ENCODE results near the gene DNAJB4. TPM values are rescaled to one million over a fixed set of nuclear protein-coding genes. Genes with fewer than 3 reads are reported as not detected.

DNAJB4 gene
- total RNA-seq, 2 experiments from 2014 or later = 9.1 to 10.8 TPM

DNA sequence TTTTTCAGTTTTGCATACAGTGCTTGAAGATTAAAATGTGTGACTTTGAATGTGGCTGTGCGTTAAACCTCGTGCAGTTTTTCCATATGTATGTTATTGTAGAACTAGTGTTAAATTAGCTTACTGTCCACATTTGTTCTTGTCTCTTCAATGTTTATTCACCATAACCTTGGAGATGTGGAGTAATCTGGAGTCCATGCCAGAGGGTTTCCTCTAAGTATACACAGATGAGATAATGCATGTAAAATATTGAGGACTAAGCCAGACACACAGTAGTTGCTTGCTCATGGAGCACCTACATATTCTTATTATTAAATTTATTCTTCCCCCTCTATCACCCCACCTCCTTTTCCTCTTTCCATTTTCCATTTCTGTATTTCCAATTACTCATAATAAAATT, 33.3 kb downstream of the DNAJB4 start:
- Mint-ChIP-seq H3K27me3 (peaks cover 6% of the 10 kb centered on the region), H3K9me3 (no peaks in the 10 kb centered on the region), H3K4me3 (no peak overlapping the region), H3K4me1 (ENCODE audit: low read depth) (peaks cover 6% of the 10 kb centered on the region), H3K27ac (no peak overlapping the region), H3K36me3 (no peaks in the 10 kb centered on the region)
- ChIA-PET POLR2A (no interaction called here), CTCF (no interaction called here)
- no peak for DNase-seq
- intact Hi-C loops (cut with micrococcal nuclease) = no loop called here

GRCh38 chr1:78038491-78038939, 33.8 kb downstream of the DNAJB4 start:
- Mint-ChIP-seq H3K4me1 (ENCODE audit: low read depth) (peaks cover 6% of the 10 kb centered on the region), H3K27ac (no peak overlapping the region), H3K9me3 (no peaks in the 10 kb centered on the region), H3K27me3 (peaks cover 10% of the 10 kb centered on the region), H3K4me3 (no peak overlapping the region), H3K36me3 (no peaks in the 10 kb centered on the region)
- CTCF ChIA-PET = no interaction called here
- intact Hi-C loops (cut with micrococcal nuclease) = no loop called here
- POLR2A ChIA-PET = no interaction called here
- no peak for DNase-seq

DNA sequence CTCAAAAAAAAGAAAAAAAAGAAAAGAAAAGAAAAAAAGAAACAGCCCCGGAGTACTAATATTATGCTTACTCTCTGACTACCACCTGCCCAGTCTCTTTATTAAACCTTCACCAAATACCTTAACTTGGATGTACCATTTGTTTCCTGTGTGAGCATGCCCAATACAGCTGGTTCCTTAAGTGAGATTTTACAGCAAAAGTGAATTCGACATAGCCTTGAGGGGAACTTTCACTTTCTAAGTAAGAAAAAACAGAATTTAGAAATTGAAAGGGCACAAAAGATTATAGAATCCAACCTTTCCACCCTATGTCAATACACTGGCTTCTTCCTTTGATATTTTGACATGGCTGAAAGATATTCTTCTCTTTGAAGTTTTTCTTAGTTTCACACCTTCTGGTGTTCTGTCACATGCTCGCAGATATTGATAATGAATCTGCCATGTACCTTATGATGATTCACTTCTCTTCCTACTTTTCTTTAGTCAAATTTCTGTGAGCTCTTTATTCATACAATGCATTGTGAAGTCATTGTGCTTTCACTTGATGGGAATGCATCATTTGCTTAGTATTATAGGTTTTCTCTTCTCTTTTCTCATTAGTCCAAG, 35.8 kb downstream of the DNAJB4 start:
- Mint-ChIP-seq H3K27me3 (peaks cover 24% of the 10 kb centered on the region), H3K36me3 (no peaks in the 10 kb centered on the region), H3K27ac (no peak overlapping the region), H3K4me1 (ENCODE audit: low read depth) (peaks cover 18% of the 10 kb centered on the region), H3K4me3 (no peak overlapping the region), H3K9me3 (no peaks in the 10 kb centered on the region)
- ChIA-PET CTCF (no interaction called here), POLR2A (interaction anchor here (4.9 kb wide), 1 partner anchor 36 kb away, joined by 20 read pairs; the partner anchor contains the start of gene DNAJB4)
- no peak for DNase-seq
- intact Hi-C loops (cut with micrococcal nuclease) = loop anchor here (2.0 kb wide), 2 partner anchors 36 to 62 kb away; partner anchors contain the start of genes DNAJB4 and FUBP1

DNA sequence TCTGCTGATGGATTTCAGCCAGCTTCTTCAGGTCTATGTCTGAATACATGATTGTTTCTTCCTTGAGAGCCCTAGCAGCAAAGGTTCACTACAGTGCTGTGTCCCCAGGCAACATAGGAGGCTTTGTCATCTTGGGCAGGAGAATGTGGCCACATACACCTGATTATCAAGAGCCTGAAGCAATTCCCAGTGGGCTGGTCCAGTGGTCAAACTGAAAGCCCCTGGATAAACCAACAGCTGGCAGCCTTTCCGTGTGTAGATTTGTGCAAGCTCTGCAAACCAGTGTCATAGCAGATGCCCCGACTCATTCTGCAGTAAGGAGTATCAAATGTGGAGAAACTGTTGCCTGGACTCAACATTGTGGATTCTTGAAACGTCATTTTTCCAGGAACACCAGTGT, 38.7 kb downstream of the DNAJB4 start:
- Mint-ChIP-seq H3K4me1 (ENCODE audit: low read depth) (peaks cover 28% of the 10 kb centered on the region), H3K9me3 (no peaks in the 10 kb centered on the region), H3K4me3 (no peak overlapping the region), H3K27me3 (peaks cover 41% of the 10 kb centered on the region), H3K36me3 (no peaks in the 10 kb centered on the region), H3K27ac (no peak overlapping the region)
- intact Hi-C loops (cut with micrococcal nuclease) = no loop called here
- ChIA-PET CTCF (interaction anchor here (0.6 to 2.9 kb wide), 3 partner anchors 63 to 71 kb away, joined by 4 to 9 read pairs (median 4); no protein-coding TSS in a partner anchor), POLR2A (interaction anchor here (4.9 kb wide), 1 partner anchor 39 kb away, joined by 20 read pairs; the partner anchor contains the start of gene DNAJB4)
- no peak for DNase-seq

GRCh38 chr1:78044796-78045562, 40.2 kb downstream of the DNAJB4 start:
- H3K27me3 Mint-ChIP-seq = peaks cover 49% of the 10 kb centered on the region
- H3K36me3 Mint-ChIP-seq = no peaks in the 10 kb centered on the region
- POLR2A ChIA-PET = interaction anchor here (0.7 kb wide), 3 partner anchors 40 to 41 kb away, joined by 3 read pairs; partner anchors contain the start of gene DNAJB4
- H3K4me1 Mint-ChIP-seq (ENCODE audit: low read depth) = peaks cover 30% of the 10 kb centered on the region
- intact Hi-C loops (cut with micrococcal nuclease) = loop anchor here (5.0 kb wide), 1 partner anchor 67 kb away; no protein-coding TSS in a partner anchor
- CTCF ChIA-PET = interaction anchor here (2.9 kb wide), 1 partner anchor 69 kb away, joined by 9 read pairs; no protein-coding TSS in a partner anchor
- H3K9me3 Mint-ChIP-seq = no peaks in the 10 kb centered on the region
- DNase-seq = no peak
- H3K27ac Mint-ChIP-seq = no peak overlapping the region
- peak overlapping the region; percentile 44 for H3K4me3 Mint-ChIP-seq

DNA sequence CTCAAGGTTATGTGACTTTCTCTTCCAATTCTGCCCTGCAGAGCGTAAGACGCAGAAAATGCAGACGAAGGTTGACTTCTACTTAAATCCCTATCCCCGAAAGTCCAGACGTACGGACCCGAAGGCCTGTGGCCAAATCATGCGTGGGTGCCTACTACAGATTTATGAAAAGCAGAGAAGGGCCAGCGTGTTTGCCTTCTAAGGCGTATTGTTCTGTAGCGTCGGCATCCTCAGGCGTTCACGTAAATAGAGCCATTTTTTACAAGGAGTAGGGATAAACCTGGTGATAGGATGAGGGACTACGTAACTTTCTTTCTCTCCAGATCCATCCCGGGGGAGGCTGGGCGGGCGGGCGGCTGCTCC, 40.8 kb downstream of the DNAJB4 start:
- Mint-ChIP-seq H3K27me3 (peaks cover 49% of the 10 kb centered on the region), H3K4me1 (ENCODE audit: low read depth) (peaks cover 28% of the 10 kb centered on the region), H3K36me3 (no peaks in the 10 kb centered on the region), H3K9me3 (no peaks in the 10 kb centered on the region), H3K4me3 (peak overlapping the region; percentile 44), H3K27ac (no peak overlapping the region)
- POLR2A ChIA-PET = interaction anchor here (0.7 kb wide), 2 partner anchors 41 to 42 kb away, joined by 3 read pairs; partner anchors contain the start of gene DNAJB4
- CTCF ChIA-PET = no interaction called here
- DNase-seq = no peak
- intact Hi-C loops (cut with micrococcal nuclease) = loop anchor here (5.0 kb wide), 1 partner anchor 67 kb away; no protein-coding TSS in a partner anchor

DNA sequence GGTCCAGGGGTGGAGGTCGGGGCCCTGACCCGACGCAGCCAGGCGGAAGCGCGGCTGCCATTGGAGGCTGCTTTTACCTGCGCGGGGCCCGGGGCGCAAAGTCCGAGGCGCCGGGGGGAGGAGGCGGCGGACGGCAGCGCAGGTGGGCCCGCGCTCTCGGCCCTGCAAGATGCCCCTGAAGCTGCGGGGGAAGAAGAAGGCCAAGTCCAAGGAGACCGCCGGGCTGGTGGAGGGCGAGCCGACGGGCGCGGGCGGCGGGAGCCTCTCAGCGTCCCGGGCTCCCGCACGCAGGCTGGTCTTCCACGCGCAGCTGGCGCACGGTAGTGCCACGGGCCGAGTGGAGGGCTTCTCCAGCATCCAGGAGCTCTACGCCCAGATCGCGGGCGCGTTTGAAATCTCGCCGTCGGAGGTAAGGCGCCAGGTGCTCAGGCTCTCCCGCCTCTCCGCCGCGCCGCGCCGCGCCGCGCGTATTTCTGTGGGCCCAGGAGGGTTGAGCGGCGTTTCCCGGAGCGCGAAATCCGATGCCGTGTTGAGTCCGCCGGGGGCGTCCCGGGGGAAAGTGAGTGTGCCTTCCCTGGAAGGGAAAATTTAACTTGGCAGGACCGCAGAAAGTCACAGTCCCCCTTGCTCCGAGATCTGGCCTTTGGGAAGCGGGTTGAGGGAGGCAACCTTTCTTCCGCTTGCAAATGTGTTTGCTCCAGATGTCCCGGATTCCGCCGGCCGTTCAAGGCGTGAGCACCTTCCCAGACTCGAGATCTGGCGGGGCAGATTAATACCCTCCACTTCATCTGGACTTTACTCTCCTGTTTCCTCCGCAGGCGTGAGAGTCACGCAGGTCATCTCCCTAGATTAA, 41.4 kb downstream of the DNAJB4 start, which contains the start of gene GIPC2:
GIPC2 (plus strand) TSS at position 41 of the 853 bp plus-strand sequence; CDS start at position 170, 129 bp downstream.
- DNase-seq = peak; percentile 51
- CTCF ChIA-PET = interaction anchor here (0.7 kb wide), 1 partner anchor 438 kb away, joined by 8 read pairs; no protein-coding TSS in a partner anchor
- intact Hi-C loops (cut with micrococcal nuclease) = loop anchor here (5.0 kb wide), 1 partner anchor 66 kb away; no protein-coding TSS in a partner anchor

GRCh38 chr1:78047106-78047505, 42.4 kb downstream of the DNAJB4 start:
- Mint-ChIP-seq H3K36me3 (no peaks in the 10 kb centered on the region), H3K27me3 (peaks cover 52% of the 10 kb centered on the region), H3K4me1 (ENCODE audit: low read depth) (peaks cover 24% of the 10 kb centered on the region), H3K9me3 (no peaks in the 10 kb centered on the region), H3K4me3 (no peak overlapping the region), H3K27ac (no peak overlapping the region)
- intact Hi-C loops (cut with micrococcal nuclease) = loop anchor here (5.0 kb wide), 1 partner anchor 65 kb away; no protein-coding TSS in a partner anchor
- POLR2A ChIA-PET = interaction anchor here (0.7 kb wide), 1 partner anchor 43 kb away, joined by 4 read pairs; no protein-coding TSS in a partner anchor
- DNase-seq = no peak
- CTCF ChIA-PET = interaction anchor here (0.7 kb wide), 1 partner anchor 439 kb away, joined by 8 read pairs; no protein-coding TSS in a partner anchor

More for the DNA sequence above, 41.4 kb downstream of the DNAJB4 start, which contains the start of gene GIPC2:
- Mint-ChIP-seq H3K4me3 (peak within 1 kb of the TSS; percentile 74), H3K9me3 (no peaks in the 10 kb centered on the region), H3K27ac (no peak within 1 kb of the TSS), H3K27me3 (peaks cover 51% of the 10 kb centered on the region), H3K4me1 (ENCODE audit: low read depth) (peaks cover 24% of the 10 kb centered on the region), H3K36me3 (no peaks in the 10 kb centered on the region)
- POLR2A ChIA-PET = interaction anchor here (0.7 kb wide), 2 partner anchors 41 to 42 kb away, joined by 3 read pairs; partner anchors contain the start of gene DNAJB4

GRCh38 chr1:78047631-78048030, 42.9 kb downstream of the DNAJB4 start:
- Mint-ChIP-seq H3K36me3 (no peaks in the 10 kb centered on the region), H3K4me3 (no peak overlapping the region), H3K27ac (no peak overlapping the region), H3K4me1 (ENCODE audit: low read depth) (peaks cover 24% of the 10 kb centered on the region), H3K9me3 (no peaks in the 10 kb centered on the region), H3K27me3 (peaks cover 51% of the 10 kb centered on the region)
- ChIA-PET POLR2A (interaction anchor here (0.7 kb wide), 1 partner anchor 43 kb away, joined by 4 read pairs; no protein-coding TSS in a partner anchor), CTCF (no interaction called here)
- DNase-seq = no peak
- intact Hi-C loops (cut with micrococcal nuclease) = loop anchor here (5.0 kb wide), 1 partner anchor 65 kb away; no protein-coding TSS in a partner anchor

DNA sequence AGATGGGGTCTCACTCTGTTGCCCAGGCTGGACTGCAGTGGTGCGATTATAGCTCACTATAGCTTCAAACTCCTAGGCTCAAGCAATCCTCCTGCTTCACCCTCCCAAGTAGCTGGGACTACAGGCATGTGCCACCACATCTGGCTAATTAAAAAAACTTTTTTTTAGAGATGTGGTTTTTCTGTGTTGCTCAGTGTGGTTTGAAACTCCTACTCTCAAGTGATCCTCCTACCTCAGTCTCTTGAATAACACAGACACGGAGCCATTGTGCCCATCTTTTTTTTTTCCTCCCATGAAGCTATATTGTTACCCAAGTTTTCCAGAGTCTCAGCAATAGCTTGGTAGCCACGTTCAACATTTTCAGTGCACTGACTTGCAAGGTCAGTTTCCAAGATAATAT, 43.7 kb downstream of the DNAJB4 start:
- no peak for DNase-seq
- Mint-ChIP-seq H3K36me3 (no peaks in the 10 kb centered on the region), H3K27ac (no peak overlapping the region), H3K4me1 (ENCODE audit: low read depth) (peaks cover 24% of the 10 kb centered on the region), H3K9me3 (no peaks in the 10 kb centered on the region), H3K27me3 (peaks cover 45% of the 10 kb centered on the region), H3K4me3 (no peak overlapping the region)
- intact Hi-C loops (cut with micrococcal nuclease) = loop anchor here (5.0 kb wide), 1 partner anchor 64 kb away; no protein-coding TSS in a partner anchor
- POLR2A ChIA-PET = no interaction called here
- CTCF ChIA-PET = no interaction called here

GRCh38 chr1:78049396-78049795, 44.7 kb downstream of the DNAJB4 start:
- Mint-ChIP-seq H3K4me3 (no peak overlapping the region), H3K36me3 (no peaks in the 10 kb centered on the region), H3K27ac (no peak overlapping the region), H3K27me3 (peaks cover 40% of the 10 kb centered on the region), H3K4me1 (ENCODE audit: low read depth) (peaks cover 24% of the 10 kb centered on the region), H3K9me3 (no peaks in the 10 kb centered on the region)
- intact Hi-C loops (cut with micrococcal nuclease) = loop anchor here (5.0 kb wide), 1 partner anchor 63 kb away; no protein-coding TSS in a partner anchor
- no peak for DNase-seq
- POLR2A ChIA-PET = no interaction called here
- CTCF ChIA-PET = no interaction called here
